Glomerular visceral epithelial cell (primary cell): ENCODE data around the gene FAM234A.
"Not testable (repeated sequence)": the region's sequence is repeated elsewhere in the genome, so short reads cannot be mapped to it uniquely, and the experiment has no call there.

Experiments
- DNase-seq: peaks from one replicate; pipeline ENCODE4 v3.0.0-alpha.2; 2016; ENCODE audit errors: extremely low spot score

Gene FAM234A

DNA sequence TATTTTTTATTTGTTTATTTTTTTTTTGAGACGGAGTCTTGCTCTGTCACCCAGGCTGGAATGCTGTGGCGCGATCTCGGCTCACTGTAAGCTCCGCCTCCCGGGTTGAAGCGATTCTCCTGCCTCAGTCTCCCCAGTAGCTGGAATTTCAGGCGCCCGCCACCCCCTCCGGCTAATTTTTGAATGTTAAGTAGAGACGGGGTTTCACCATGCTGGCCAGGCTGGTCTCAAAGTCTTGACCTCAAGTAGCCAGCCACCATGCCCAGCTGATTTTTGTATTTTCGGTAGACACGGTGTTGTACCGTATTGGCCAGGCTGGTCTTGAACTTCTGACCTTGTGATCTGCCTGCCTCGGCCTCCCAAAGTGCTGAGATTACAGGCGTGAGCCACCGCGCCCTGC, 4.3 kb upstream of the FAM234A start:
- DNase-seq, result not testable (repeated sequence)

- no peak for DNase-seq
Observed at GRCh38 chr16:230949-231348, 3.7 kb upstream of the FAM234A start.

DNA sequence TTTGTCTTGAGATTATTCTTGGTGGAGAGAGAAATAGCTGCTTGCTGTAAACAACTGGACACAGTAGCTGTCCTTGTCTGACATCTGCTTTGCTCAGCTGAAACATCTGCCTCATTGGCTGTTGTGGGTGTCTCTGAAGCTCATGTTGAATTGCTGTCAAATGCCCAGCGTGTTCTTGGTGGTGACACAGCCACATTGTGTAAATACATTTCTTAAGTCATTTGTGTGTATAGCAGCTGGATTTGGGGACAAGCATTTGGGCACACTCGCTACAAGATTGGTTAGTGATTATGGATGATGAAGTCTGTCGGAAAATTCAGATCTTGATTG, 5.3 kb downstream of the FAM234A start:
- no peak for DNase-seq

DNA sequence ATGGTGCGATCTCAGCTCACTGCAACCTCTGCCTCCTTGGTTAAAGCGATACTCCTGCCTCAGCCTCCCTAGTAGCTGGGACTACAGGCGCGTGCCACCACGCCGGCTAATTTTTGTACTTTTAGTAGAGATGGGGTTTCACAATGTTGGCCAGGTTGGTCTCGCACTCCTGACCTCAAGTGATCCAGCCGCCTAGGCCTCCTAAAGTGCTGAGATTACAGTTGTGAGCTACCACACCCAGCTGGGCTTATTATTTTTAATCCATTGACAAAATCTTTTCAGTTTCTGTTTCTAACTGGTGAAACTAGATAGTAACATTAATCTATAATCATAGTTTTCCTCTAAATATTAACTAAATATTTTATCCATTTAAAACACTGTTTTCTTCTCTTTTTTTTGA, 5.9 kb downstream of the FAM234A start:
- no peak for DNase-seq

GRCh38 chr16:242281-242680, 7.7 kb downstream of the FAM234A start:
- DNase-seq, result no peak

- no peak for DNase-seq
Observed at GRCh38 chr16:243348-243747, 8.7 kb downstream of the FAM234A start.

- DNase-seq, result no peak
Observed at GRCh38 chr16:245105-245504, 10.5 kb downstream of the FAM234A start.

DNA sequence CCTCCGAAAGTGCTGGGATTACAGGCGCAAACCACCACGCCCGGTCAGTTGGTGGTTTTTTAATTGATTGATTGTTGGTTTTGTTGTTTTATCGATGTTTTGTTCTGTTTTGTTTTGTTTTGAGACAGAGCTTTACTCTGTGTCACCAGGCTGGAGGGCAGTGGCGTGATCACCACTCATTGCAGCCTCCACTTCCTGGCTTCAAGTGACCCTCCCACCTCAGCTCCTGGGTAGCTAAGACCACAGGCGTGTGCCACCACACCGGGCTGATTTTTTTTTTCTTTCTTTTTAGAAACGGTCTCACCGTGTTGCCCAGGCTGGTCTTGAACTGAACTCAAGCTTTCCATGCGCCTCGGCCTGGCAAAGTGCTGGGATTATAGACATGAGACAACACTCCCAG, 12.4 kb downstream of the FAM234A start:
- no peak for DNase-seq

- no peak for DNase-seq
Observed at GRCh38 chr16:249431-249830, 14.8 kb downstream of the FAM234A start.

DNA sequence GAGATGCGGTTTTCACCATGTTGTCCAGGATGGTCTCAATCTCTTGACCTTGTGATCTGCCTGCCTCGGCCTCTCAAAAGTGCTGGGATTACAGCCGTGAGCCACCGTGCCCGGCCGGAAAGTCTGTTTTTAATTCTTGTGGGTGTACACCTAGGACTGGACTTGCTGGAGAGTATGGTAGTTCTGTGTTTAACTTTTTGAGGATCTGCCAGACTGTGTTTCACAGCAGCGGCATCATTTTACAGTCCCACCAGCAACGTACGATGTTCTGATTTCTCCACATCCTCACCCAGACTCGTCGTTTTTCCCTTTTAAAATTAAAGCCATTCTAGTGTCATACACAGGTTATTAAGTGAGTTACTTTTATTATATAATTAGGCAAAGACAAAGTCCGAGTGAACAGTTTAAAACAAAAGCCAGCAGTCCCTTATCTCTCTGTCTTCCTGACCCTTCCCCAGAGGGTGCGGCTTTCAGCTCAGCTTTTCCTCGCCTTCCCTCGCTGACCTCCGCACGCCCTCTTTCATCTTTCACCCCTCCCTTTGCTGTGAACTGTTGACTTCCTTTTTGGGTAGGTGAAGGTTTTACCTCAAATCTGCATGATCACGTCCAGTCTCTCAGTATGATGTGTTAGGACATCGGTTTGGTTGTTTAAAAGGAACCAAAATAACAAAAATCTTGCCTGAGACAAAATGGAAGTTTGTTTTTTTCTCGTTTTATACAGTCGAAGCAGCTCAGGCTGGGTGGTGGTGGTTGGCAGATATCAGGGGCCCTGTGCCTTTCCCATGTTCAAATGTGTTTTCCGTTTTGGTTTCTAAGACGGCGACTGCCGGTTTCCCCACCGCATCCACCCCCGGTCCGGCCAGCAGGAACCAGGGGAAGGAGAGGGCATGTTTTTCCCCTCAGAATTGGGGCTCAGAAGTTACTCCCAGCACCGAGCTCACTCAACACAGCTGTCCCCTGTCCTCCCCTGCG, 18.0 kb downstream of the FAM234A start:
- no peak for DNase-seq

- no peak for DNase-seq
Observed at GRCh38 chr16:253833-254232, 19.2 kb downstream of the FAM234A start.

- no peak for DNase-seq
Observed at GRCh38 chr16:254461-254860, 19.8 kb downstream of the FAM234A start.

GRCh38 chr16:255183-255582, 20.6 kb downstream of the FAM234A start:
- DNase-seq, result no peak

GRCh38 chr16:258091-258490, 23.5 kb downstream of the FAM234A start:
- not testable (repeated sequence) for DNase-seq

DNA sequence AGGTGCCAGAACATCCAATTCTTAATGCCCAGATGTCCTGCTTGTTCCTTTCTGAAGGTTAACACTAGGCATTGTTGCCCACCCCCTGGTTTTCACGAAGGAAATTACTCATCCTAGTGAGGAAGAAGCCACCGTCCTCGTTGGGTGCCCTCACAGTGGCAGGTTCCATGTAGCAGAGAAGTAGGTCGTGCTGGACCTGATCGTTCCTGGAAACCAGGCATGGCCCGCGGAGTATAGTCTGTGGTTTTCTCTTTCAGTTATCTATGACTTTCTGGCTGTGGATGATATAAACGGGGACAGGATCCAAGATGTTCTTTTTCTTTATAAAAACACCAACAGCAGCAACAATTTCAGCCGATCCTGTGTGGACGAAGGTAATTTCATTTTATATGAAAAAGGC, 24.6 kb downstream of the FAM234A start:
- no peak for DNase-seq

GRCh38 chr16:259814-260253, 25.2 kb downstream of the FAM234A start:
- DNase-seq, result no peak

- DNase-seq, result no peak
Observed at GRCh38 chr16:260326-260725, 25.7 kb downstream of the FAM234A start.

DNA sequence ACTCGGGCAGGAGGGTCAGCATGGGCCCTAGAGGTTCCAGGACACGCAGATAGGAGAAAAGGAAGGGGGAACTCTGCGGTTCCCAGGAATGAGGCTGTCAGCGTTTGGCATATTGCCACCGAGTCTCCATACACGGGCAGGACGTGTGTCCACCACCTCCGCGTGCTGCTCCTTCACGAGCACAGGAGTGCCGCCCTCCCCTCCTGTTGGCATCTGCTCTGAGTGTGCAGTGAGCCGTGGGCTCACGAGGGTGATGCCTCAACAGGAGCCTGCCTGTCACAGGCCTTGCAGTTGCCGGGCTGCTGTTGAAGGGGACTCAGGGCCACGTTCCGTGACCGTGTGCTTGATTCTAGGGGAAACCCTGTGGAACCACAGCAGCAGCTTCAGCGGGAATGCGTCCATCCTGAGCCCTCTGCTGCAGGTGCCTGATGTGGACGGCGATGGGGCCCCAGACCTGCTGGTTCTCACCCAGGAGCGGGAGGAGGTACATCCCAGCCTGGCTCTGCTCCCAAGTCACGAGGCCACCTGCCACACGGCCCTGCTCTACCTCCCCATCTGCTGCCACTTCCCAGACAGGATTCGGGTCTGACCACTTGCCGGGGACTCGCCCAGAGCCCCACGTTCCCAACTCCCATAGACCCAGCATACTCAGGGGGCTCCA, 26.5 kb downstream of the FAM234A start:
- DNase-seq, result no peak

DNA sequence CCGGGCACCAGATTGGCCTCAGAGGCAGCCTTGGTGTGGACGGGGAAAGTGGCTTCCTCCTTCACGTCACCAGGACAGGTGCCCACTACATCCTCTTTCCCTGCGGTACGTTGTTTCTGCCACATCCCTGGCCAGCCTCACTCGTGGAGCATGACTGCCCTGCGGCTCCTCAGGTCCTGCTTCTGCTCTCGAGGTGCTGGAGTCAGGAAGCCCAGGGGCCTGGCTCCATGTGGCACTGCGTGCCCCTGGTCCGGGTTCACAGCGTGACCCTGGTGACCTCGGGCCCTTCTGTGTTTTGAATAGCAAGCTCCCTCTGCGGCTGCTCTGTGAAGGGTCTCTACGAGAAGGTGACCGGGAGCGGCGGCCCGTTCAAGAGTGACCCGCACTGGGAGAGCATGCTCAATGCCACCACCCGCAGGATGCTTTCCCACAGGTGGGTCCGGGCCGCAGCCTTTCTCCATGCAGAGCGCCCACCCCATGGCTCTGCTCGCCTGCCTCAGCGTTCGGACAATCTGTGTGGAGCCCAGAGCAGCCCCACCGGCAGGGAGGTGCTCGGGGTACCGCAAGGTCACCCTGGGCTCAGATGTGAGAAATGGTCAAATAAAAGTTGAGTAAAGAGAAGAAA, 27.6 kb downstream of the FAM234A start:
- no peak for DNase-seq

DNA sequence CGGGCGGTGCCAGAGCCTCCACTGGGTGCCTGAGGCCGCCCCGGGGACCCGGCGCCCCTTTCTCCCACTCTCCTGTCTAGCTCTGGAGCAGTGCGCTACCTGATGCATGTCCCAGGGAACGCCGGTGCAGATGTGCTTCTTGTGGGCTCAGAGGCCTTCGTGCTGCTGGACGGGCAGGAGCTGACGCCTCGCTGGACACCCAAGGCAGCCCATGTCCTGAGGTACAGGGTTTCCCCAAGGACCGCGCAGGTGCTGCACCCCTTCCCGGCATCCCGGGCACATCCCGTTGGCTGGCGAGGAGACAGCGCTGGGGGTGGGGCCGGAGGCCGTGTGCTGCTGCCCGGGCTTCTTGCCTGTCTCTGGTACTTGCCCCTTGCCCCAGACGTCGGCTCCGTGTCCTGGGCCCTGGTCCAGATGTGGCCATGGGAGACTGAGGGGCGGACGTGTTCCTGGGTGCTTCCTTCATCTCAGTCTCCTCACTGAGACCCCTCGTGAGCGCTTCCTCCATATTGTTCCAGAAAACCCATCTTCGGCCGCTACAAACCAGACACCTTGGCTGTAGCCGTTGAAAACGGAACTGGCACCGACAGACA, 28.7 kb downstream of the FAM234A start:
- no peak for DNase-seq

GRCh38 chr16:263944-264343, 29.3 kb downstream of the FAM234A start:
- DNase-seq, result no peak

GRCh38 chr16:264440-264951, 29.9 kb downstream of the FAM234A start:
- DNase-seq, result no peak
